PC-3 (cell line): ENCODE measurements around the gene TBC1D24.

Source experiments
- CTCF ChIP-seq: fragments of 300-600 bp; sonication (generic); conservative IDR thresholded peaks from 2 replicates; pipeline ENCODE4 v1.5.1; 2017; ENCODE audit warnings: antibody characterized with exemption, low read depth, mild to moderate bottlenecking, low read length
- EZH2 ChIP-seq: fragments of 300-600 bp; sonication (generic); IDR thresholded peaks from one replicate; pipeline ENCODE4 v1.6.1; 2017; ENCODE audit warnings: antibody characterized with exemption, mild to moderate bottlenecking, low read length; ENCODE audit not compliant: unreplicated experiment
- EZH2phosphoT487 ChIP-seq: fragments of 300-600 bp; sonication (generic); IDR thresholded peaks from 2 replicates; pipeline ENCODE4 v1.6.1; 2018; ENCODE audit warnings: mild to moderate bottlenecking, antibody characterized with exemption, low read length, borderline replicate concordance

GRCh38 chr16:2450535-2450934, 24.4 kb upstream of the TBC1D24 start:
- TF ChIP-seq CTCF (no peak), EZH2 (no peak), EZH2phosphoT487 (no peak)
